Gastroesophageal sphincter (tissue), 4 donors: ENCODE data around the gene RASAL3. TPM values are rescaled to one million over a fixed set of nuclear protein-coding genes. Genes with fewer than 3 reads are reported as not detected.

Source experiments
- ATAC-seq: fragments of 150-250 bp; one replicate; pipeline ENCODE4 v1.9.1; 2016; ENCODE audit warnings: mild to moderate bottlenecking, moderate library complexity
- H3K27ac ChIP-seq, 4 donors: fragments of 200-600 bp; sonication (generic) in 3 of 4; 1 replicate in 3 of 4; 2 replicates in 1 of 4; pipeline ENCODE4 v1.5.1; 2016 to 2019
- H3K27me3 ChIP-seq: fragments of 200-600 bp; sonication (generic); one replicate; pipeline ENCODE4 v1.5.1; 2019
- H3K36me3 ChIP-seq, 2 donors: fragments of 200-600 bp; sonication (generic); one replicate each; pipeline ENCODE4 v1.5.1; 2019; ENCODE audit warnings: control low read depth in 1 of 2
- H3K4me1 ChIP-seq, 3 donors: fragments of 200-600 bp; sonication (generic); 1 replicate in 2 of 3; 2 replicates in 1 of 3; pipeline ENCODE4 v1.5.1; 2016 to 2019; ENCODE audit warnings: control low read depth in 2 of 3
- H3K4me3 ChIP-seq, 2 donors: fragments of 200-600 bp; sonication (generic); one replicate each; pipeline ENCODE4 v1.5.1; 2019; ENCODE audit warnings: mild to moderate bottlenecking in 1 of 2, moderate library complexity in 1 of 2
- H3K9me3 ChIP-seq, 3 donors: fragments of 200-600 bp; sonication (generic); one replicate each; pipeline ENCODE4 v1.5.1; 2017 to 2019; ENCODE audit warnings: control low read depth in 2 of 3
- CTCF ChIP-seq, 4 experiments: fragments of 200-600 bp in 2 of 4; fragments of 450-650 bp in 2 of 4; sonication (generic) in 1 of 4; IDR thresholded peaks; one replicate each; pipeline ENCODE4 v1.5.1; 2017 to 2019; ENCODE audit warnings: antibody characterized with exemption in 4 of 4, mild to moderate bottlenecking in 2 of 4, moderate library complexity in 2 of 4
- EP300 ChIP-seq: sonication (generic); formaldehyde crosslinking; IDR thresholded peaks from one replicate; pipeline ENCODE4 v1.6.1; 2017; ENCODE audit warnings: antibody characterized with exemption, mild to moderate bottlenecking
- POLR2A ChIP-seq, 2 donors: fragments of 450-650 bp; IDR thresholded peaks; one replicate each; pipeline ENCODE4 v1.6.1; 2017; ENCODE audit warnings: antibody characterized with exemption in 2 of 2, mild to moderate bottlenecking in 2 of 2, moderate library complexity in 1 of 2
- POLR2AphosphoS5 ChIP-seq: sonication (generic); formaldehyde crosslinking; IDR thresholded peaks from one replicate; pipeline ENCODE4 v1.6.1; 2017; ENCODE audit warnings: antibody characterized with exemption
- WGBS, 2 donors: methylation state at CpG; one replicate each; pipeline ENCODE4 v1.1.5; 2018; ENCODE audit warnings: low coverage in 1 of 2; 5-methylcytosine and 5-hydroxymethylcytosine counted together
- total RNA-seq, 4 donors: library from RNA; depleted of rRNA; stranded (reverse); fragments of >200 nt; gene quantifications; one replicate each; pipeline ENCODE4 v1.1.0, GENCODE V29; 2016

Gene RASAL3
- total RNA-seq, 4 donors from 2014 or later: 1.3 to 3.1 (median 2.1) TPM

- H3K27me3 ChIP-seq: peaks cover 59% of the 10 kb centered on the region
Observed at GRCh38 chr19:15471639-15472101, 7.3 kb upstream of the RASAL3 start.

DNA sequence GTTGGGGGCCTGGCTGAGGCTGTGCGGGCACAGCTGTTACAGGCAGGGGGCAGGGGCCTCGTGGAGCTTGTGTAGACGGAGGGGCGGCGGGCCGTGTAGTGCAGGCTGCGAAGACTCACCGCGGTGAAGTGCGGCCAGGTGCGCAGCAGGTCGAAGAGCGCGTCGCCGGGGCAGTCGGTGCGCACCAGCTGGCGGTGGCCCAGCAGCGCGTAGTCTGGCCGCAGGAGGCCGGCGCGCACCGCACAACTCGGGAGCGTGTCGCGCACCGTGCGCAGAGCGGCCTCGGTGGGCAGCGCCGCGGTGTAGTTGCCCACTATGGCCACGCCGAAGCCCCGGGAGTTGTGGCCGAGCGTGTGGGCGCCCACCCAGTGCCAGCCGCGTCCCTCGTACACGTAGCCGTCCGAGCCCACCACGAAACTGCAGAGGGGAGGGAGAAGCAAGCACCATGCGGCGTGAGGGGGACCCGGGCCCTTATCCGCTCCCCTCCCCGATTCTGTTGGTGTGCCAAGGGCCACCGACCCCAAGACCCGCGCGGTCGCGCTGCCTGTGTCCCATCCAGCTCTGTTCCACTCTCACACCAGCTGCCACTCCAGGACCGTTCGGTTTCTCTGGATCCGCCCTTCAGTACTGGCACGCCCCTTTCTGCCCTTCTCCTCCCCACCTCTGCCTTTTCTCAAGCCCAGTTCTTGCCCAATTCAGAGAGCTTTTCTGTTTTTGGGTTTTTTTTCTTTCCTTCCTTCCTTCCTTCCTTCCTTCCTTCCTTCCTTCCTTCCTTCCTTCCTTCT is 5.4 kb upstream of the RASAL3 start:
- WGBS, 2 donors: 0 to 4% methylated on average over 4 to 12 of the region's 65 CpGs
- H3K27ac ChIP-seq: no peak overlapping the region
- H3K9me3 ChIP-seq: peaks cover 0 to 9% (median 0%) of the 10 kb centered on the region in 3 donors
- H3K36me3 ChIP-seq: no peaks in the 10 kb centered on the region
- peaks cover 75% of the 10 kb centered on the region for H3K27me3 ChIP-seq
- TF ChIP-seq EP300: no peak
- TF ChIP-seq CTCF (IDR thresholded peaks at IDR 0.05): no peak
- TF ChIP-seq POLR2AphosphoS5: no peak
- TF ChIP-seq POLR2A (IDR thresholded peaks at IDR 0.05): no peak
- peak; percentile 46 for ATAC-seq
- H3K4me3 ChIP-seq: peak overlapping the region in 1 of 2 donors; percentile 41
- peaks cover 0 to 12% (median 7%) of the 10 kb centered on the region in 3 donors for H3K4me1 ChIP-seq

More at GRCh38 chr19:15471639-15472101, 7.3 kb upstream of the RASAL3 start:
- peaks cover 0 to 12% (median 7%) of the 10 kb centered on the region in 3 donors for H3K4me1 ChIP-seq
- TF ChIP-seq POLR2A (IDR thresholded peaks at IDR 0.05): no peak
- no peak for TF ChIP-seq CTCF (IDR thresholded peaks at IDR 0.05)
- TF ChIP-seq EP300: no peak
- no peak for TF ChIP-seq POLR2AphosphoS5
- H3K4me3 ChIP-seq: no peak overlapping the region
- no peak overlapping the region for H3K27ac ChIP-seq
- H3K36me3 ChIP-seq: no peaks in the 10 kb centered on the region
- H3K9me3 ChIP-seq: peaks cover 0 to 9% (median 0%) of the 10 kb centered on the region in 3 donors
- 43% methylated on average over 8 of the region's 31 CpGs; no CpG with 5 or more reads in 1 of the 2 donors for WGBS, 2 donors
- no peak for ATAC-seq

GRCh38 chr19:15468675-15469512 is 4.5 kb upstream of the RASAL3 start:
- H3K4me1 ChIP-seq: peaks cover 0 to 12% (median 7%) of the 10 kb centered on the region in 3 donors
- H3K4me3 ChIP-seq: peak overlapping the region in 1 of 2 donors; percentile 41
- H3K9me3 ChIP-seq: peaks cover 0 to 9% (median 0%) of the 10 kb centered on the region in 3 donors
- ATAC-seq: no peak
- H3K27ac ChIP-seq: no peak overlapping the region
- WGBS, 2 donors: 61 to 68% methylated on average over 9 of the region's 12 CpGs
- no peaks in the 10 kb centered on the region for H3K36me3 ChIP-seq
- H3K27me3 ChIP-seq: peaks cover 83% of the 10 kb centered on the region
- no peak for TF ChIP-seq POLR2AphosphoS5
- TF ChIP-seq EP300: no peak
- TF ChIP-seq POLR2A (IDR thresholded peaks at IDR 0.05): no peak
- TF ChIP-seq CTCF (IDR thresholded peaks at IDR 0.05): no peak

DNA sequence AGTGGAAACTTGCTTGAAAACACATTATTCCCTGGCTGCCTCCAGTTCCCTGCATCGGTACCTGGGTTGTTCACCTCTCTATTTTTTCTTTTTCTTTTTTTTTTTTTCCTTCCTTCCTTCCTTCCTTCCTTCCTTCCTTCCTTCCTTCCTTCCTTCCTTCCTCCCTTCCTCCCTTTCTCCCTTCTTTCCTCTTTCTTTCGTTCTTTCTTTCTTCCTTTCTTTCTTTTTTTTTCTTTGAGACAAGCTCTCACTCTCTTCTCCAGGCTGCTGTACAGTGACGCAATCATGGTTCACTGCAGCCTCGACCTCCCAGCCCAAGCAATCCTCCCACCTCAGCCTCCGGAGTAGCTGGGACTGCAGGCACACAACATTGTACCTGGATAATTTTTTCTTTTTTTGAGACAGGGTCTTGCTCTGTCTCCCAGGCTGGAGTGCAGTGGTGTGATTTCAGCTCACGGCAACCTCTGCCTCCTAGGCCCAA is 3.4 kb upstream of the RASAL3 start:
- TF ChIP-seq POLR2AphosphoS5 (no peak), POLR2A (IDR thresholded peaks at IDR 0.05) (no peak), CTCF (IDR thresholded peaks at IDR 0.05) (no peak), EP300 (no peak)
- WGBS, 2 donors: 71 to 90% methylated on average over 4 to 5 of the region's 6 CpGs
- no peak for ATAC-seq
- H3K27me3 ChIP-seq: peaks cover 95% of the 10 kb centered on the region
- H3K4me1 ChIP-seq: peaks cover 0 to 12% (median 7%) of the 10 kb centered on the region in 3 donors
- H3K27ac ChIP-seq: no peak overlapping the region
- H3K9me3 ChIP-seq: peaks cover 0 to 6% (median 0%) of the 10 kb centered on the region in 3 donors
- H3K36me3 ChIP-seq: no peaks in the 10 kb centered on the region
- H3K4me3 ChIP-seq: no peak overlapping the region
